Epithelial cell of proximal tubule (primary cell): ENCODE results near the gene CTBP1. TPM values are rescaled to one million over a fixed set of nuclear protein-coding genes. Genes with fewer than 3 reads are reported as not detected.

Source experiments
- DNase-seq: peaks from one replicate; pipeline ENCODE4 v3.0.0-alpha.2; 2011; ENCODE audit warnings: low read depth
- H3K4me3 ChIP-seq: 2 replicates; pipeline ENCODE4 v1.5.1; 2011; ENCODE audit warnings: low read depth, mild to moderate bottlenecking, low read length
- total RNA-seq: library from RNA; depleted of rRNA; stranded (reverse); fragments of >200 nt; gene quantifications from 2 replicates; pipeline ENCODE4 v1.2.3, GENCODE V29; 2015
- TF ChIP-seq, protein P1 (sequence below): conservative IDR thresholded peaks from 2 replicates; pipeline ENCODE4 v1.5.1; 2012; ENCODE audit warnings: low read depth, mild to moderate bottlenecking, low read length

CTBP1 gene
- total RNA-seq, 1 donor from 2014 or later, result 334 TPM

DNA sequence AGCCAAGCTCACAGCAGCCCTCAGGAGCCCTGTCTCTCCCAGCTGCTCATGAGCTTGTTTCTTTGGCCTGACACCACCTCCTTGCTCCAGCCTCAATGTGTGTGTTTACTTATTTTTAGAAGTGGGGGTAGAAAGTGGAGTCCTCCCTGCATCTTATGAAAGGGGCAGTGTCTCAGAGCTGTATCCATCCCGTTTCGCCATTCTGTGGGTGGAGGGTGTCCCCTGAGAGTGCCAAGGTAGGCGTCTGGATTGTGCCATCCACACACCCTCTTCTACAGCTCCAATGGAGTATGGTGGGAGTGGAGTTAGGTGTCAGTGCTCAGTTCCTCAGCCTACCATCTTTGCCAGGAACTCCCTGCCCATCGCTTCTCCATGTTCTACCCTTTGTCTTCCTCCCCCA is 84.9 kb downstream of the CTBP1 start:
- TF ChIP-seq, protein P1, sequence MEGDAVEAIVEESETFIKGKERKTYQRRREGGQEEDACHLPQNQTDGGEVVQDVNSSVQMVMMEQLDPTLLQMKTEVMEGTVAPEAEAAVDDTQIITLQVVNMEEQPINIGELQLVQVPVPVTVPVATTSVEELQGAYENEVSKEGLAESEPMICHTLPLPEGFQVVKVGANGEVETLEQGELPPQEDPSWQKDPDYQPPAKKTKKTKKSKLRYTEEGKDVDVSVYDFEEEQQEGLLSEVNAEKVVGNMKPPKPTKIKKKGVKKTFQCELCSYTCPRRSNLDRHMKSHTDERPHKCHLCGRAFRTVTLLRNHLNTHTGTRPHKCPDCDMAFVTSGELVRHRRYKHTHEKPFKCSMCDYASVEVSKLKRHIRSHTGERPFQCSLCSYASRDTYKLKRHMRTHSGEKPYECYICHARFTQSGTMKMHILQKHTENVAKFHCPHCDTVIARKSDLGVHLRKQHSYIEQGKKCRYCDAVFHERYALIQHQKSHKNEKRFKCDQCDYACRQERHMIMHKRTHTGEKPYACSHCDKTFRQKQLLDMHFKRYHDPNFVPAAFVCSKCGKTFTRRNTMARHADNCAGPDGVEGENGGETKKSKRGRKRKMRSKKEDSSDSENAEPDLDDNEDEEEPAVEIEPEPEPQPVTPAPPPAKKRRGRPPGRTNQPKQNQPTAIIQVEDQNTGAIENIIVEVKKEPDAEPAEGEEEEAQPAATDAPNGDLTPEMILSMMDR, result no peak
- no peak overlapping the region for H3K4me3 ChIP-seq
- DNase-seq, result no peak

Other genes starting within 250 kb of the CTBP1 start
- 43.6 and 52.5 TPM in 2 replicates for gene FGFRL1, start 237.5 kb downstream of the CTBP1 start, total RNA-seq
- 3.5 and 8.1 TPM in 2 replicates for gene RNF212, start 135.6 kb downstream of the CTBP1 start, total RNA-seq
- gene SPON2, start 76.5 kb downstream of the CTBP1 start, total RNA-seq, result 1.4 and 18.1 TPM in 2 replicates
- 72.3 and 114 TPM in 2 replicates for gene MAEA, start 40.8 kb upstream of the CTBP1 start, total RNA-seq
- 3.5 and 4.0 TPM in 2 replicates for gene UVSSA, start 98.1 kb upstream of the CTBP1 start, total RNA-seq
- gene NKX1-1, start 157.3 kb upstream of the CTBP1 start, total RNA-seq, result not detected in 2 replicates